T-helper 2 cell (primary cell): Measurements from ENCODE around the gene POU2F1.

Experiments
- DNase-seq, 5 experiments: peaks; one replicate each; pipeline versions ENCODE4 v3.0.0 to v3.0.0-alpha.2; 2012 to 2022

Gene POU2F1

GRCh38 chr1:167446966-167447365 lies 226.3 kb downstream of the POU2F1 start:
- DNase-seq: no peak

- DNase-seq: peak in 4 of 5 experiments; percentile 49 to 95 (median 66)
Observed at GRCh38 chr1:167447521-167448136, 226.9 kb downstream of the POU2F1 start.

- peak in 1 of 5 experiments; percentile 60 for DNase-seq
Observed at GRCh38 chr1:167450843-167451242, 230.2 kb downstream of the POU2F1 start.

GRCh38 chr1:167452483-167452882 lies 231.8 kb downstream of the POU2F1 start:
- DNase-seq: no peak

GRCh38 chr1:167453123-167453522 lies 232.4 kb downstream of the POU2F1 start:
- DNase-seq: no peak

GRCh38 chr1:167454304-167454893 lies 233.7 kb downstream of the POU2F1 start:
- DNase-seq: no peak

- peak; percentile 66 to 94 (median 83) for DNase-seq
Observed at GRCh38 chr1:167454894-167455785, 234.5 kb downstream of the POU2F1 start.

- DNase-seq: peak in 3 of 5 experiments; percentile 34 to 59 (median 42)
Observed at GRCh38 chr1:167455786-167456446, 235.2 kb downstream of the POU2F1 start.

- DNase-seq: no peak
Observed at GRCh38 chr1:167456524-167456923, 235.8 kb downstream of the POU2F1 start.

- DNase-seq: no peak
Observed at GRCh38 chr1:167456926-167457325, 236.2 kb downstream of the POU2F1 start.

GRCh38 chr1:167457936-167458584 lies 237.4 kb downstream of the POU2F1 start:
- no peak for DNase-seq

- peak in 1 of 5 experiments; percentile 61 for DNase-seq
Observed at GRCh38 chr1:167460836-167461235, 240.2 kb downstream of the POU2F1 start.

GRCh38 chr1:167462341-167462740 lies 241.7 kb downstream of the POU2F1 start:
- DNase-seq: no peak

GRCh38 chr1:167463080-167463479 lies 242.4 kb downstream of the POU2F1 start:
- no peak for DNase-seq

GRCh38 chr1:167463875-167464575 lies 243.3 kb downstream of the POU2F1 start:
- no peak for DNase-seq

- no peak for DNase-seq
Observed at GRCh38 chr1:167465018-167465417, 244.3 kb downstream of the POU2F1 start.

GRCh38 chr1:167465743-167466142 lies 245.1 kb downstream of the POU2F1 start:
- DNase-seq: no peak

GRCh38 chr1:167467126-167467710 lies 246.5 kb downstream of the POU2F1 start:
- no peak for DNase-seq

GRCh38 chr1:167467752-167468151 lies 247.1 kb downstream of the POU2F1 start:
- DNase-seq: no peak

- DNase-seq: no peak
Observed at GRCh38 chr1:167469280-167469965, 248.7 kb downstream of the POU2F1 start.

GRCh38 chr1:167471568-167471967 lies 250.9 kb downstream of the POU2F1 start:
- DNase-seq: no peak
